NB4 (cell line): Measurements from ENCODE around the gene KCNS3.

Source experiments
- DNase-seq: peaks from one replicate; pipeline ENCODE4 v3.0.0; 2010; ENCODE audit warnings: low read depth
- H3K4me3 ChIP-seq: one replicate; pipeline ENCODE4 v1.5.1; 2011; ENCODE audit warnings: mild to moderate bottlenecking, low read depth, low read length, moderate library complexity
- MYC ChIP-seq: IDR thresholded peaks from 2 replicates; pipeline ENCODE4 v1.6.1; 2011; ENCODE audit warnings: low read depth, low read length
- POLR2A ChIP-seq: IDR thresholded peaks from 2 replicates; pipeline ENCODE4 v1.6.1; 2011; ENCODE audit warnings: mild to moderate bottlenecking; ENCODE audit not compliant: insufficient read length; ENCODE audit errors: extremely low read depth
- TF ChIP-seq, protein P1 (sequence below): IDR thresholded peaks from one replicate; pipeline ENCODE4 v1.5.1; 2012; ENCODE audit warnings: low read depth, low read length
- TF ChIP-seq, protein P2 (sequence below): IDR thresholded peaks from 2 replicates; pipeline ENCODE4 v1.6.1; 2011; ENCODE audit warnings: low read depth, low read length

The KCNS3 gene

DNA sequence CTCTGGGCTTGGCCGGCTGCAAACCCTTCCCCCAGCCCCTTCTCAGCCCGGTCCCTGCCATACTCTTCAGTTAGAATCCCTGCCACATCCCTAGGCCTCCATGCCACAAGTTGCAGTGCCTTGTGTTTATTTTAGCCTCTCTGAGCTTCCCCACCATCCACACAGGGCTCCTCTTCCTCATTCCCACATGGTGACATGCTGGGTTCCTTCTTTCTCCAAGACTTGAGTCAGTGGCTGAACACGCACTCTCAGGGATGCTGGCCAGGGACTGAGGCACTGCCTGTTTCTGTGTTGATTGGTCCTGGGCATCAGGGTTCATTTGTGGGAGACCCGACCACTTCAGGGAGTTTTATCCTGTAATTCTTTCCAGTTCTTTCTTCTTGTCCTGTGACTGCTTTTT is 56.3 kb downstream of the KCNS3 start:
- DNase-seq: no peak
- TF ChIP-seq, protein P1, sequence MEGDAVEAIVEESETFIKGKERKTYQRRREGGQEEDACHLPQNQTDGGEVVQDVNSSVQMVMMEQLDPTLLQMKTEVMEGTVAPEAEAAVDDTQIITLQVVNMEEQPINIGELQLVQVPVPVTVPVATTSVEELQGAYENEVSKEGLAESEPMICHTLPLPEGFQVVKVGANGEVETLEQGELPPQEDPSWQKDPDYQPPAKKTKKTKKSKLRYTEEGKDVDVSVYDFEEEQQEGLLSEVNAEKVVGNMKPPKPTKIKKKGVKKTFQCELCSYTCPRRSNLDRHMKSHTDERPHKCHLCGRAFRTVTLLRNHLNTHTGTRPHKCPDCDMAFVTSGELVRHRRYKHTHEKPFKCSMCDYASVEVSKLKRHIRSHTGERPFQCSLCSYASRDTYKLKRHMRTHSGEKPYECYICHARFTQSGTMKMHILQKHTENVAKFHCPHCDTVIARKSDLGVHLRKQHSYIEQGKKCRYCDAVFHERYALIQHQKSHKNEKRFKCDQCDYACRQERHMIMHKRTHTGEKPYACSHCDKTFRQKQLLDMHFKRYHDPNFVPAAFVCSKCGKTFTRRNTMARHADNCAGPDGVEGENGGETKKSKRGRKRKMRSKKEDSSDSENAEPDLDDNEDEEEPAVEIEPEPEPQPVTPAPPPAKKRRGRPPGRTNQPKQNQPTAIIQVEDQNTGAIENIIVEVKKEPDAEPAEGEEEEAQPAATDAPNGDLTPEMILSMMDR: no peak
- TF ChIP-seq MYC (no peak), POLR2A (no peak)
- TF ChIP-seq, protein P2, sequence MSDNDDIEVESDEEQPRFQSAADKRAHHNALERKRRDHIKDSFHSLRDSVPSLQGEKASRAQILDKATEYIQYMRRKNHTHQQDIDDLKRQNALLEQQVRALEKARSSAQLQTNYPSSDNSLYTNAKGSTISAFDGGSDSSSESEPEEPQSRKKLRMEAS: no peak
- no peak overlapping the region for H3K4me3 ChIP-seq

DNA sequence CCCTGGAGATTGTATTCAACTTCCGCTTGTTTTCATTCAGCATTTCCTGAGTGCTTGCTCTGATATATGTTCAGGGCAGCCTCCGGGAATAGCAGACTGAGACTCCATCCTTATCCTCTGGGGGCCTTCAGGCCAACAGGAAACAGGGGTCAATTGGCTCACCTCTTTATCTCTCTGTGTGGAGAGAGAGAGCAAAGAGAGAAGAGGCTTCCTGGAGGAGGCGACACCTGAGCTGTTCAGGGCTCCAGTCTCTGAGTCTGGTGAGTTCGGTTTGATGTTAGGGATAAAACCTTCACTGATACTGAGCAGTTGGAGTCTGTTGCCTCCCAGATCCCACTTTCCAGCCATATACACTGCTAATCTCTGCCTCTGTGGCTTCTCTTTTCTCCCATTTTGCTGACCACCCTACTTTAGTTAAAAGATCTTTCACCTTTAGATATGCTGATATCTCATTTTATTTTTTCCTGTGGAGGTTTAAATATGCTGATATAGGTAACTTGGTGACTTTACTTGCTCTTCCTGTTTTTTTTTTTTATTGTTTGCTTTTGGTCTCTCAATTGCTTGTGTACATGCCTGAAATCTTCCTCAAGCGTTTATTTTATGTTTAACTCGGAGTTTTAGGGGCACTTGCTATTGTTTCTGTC is 56.9 kb downstream of the KCNS3 start:
- no peak overlapping the region for H3K4me3 ChIP-seq
- TF ChIP-seq, protein P1: no peak
- TF ChIP-seq MYC (no peak), POLR2A (no peak)
- TF ChIP-seq, protein P2: no peak
- DNase-seq: no peak

DNA sequence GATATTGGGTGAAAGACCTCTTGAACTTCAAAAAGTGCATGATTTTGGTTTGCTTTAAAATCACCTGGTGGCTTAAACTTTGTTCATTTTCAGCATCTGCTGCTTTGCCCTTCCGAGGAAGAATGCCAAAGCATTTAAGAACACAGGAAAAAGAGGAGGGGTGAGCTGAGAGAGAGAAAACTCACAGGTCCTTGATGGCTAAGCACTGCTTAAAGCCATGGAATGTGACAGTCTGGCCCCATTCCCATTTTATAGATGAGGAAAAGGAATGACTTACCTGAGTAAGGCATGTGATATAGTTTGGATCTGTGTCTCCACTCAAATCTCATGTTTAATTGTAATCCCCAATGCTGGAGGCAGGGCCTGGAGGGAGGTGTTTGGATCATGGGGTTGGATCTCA is 58.1 kb downstream of the KCNS3 start:
- no peak for DNase-seq
- TF ChIP-seq POLR2A (no peak), MYC (no peak)
- TF ChIP-seq, protein P2: no peak
- TF ChIP-seq, protein P1: no peak

DNA sequence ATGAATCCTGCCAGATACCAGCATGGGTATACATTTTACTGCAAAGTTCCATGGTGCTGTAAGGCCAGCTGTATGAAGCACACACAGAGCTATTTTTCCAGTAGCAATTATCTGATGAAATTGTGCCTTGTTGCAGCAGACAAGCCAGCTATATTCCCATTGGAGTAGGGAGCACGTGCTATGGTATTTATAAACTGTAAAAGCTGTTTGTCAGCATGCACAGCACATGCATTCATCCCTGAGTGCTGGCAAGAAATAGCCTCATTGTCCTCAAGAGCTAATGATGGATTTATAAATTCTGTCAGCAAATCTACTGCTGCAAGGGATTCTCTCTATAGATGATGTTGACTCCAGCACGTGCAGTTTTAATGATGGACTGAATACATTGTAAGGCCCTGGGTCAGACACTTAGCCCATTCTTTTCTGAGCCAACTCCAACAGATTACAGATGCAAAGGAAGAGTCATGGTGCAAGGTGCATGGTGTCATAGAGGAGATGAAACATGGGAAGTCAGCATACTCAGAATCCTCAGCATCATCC is 61.7 kb downstream of the KCNS3 start:
- H3K4me3 ChIP-seq: no peak overlapping the region
- DNase-seq: no peak
- TF ChIP-seq, protein P2: no peak
- TF ChIP-seq, protein P1: no peak
- TF ChIP-seq MYC (no peak), POLR2A (no peak)

More for the DNA sequence above, 58.1 kb downstream of the KCNS3 start:
- H3K4me3 ChIP-seq: no peak overlapping the region

DNA sequence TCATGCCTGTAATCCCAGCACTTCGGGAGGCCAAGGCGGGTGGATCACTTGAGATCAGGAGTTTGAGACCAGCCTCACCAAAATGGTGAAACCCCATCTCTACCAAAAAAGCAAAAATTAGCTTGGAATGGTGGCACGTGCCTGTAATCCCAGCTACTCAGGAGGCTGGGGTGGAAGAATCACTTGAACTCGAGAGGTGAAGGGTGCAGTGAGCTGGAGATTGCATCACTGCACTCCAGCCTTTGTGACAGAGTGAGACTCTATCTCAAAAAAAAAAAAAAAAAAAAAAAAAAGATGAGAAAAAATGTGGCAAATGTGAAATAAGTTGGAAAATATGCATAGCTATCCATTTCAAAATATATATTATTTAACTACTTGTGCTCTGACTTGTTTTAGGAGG is 65.0 kb downstream of the KCNS3 start:
- TF ChIP-seq, protein P2: no peak
- no peak for DNase-seq
- no peak overlapping the region for H3K4me3 ChIP-seq

DNA sequence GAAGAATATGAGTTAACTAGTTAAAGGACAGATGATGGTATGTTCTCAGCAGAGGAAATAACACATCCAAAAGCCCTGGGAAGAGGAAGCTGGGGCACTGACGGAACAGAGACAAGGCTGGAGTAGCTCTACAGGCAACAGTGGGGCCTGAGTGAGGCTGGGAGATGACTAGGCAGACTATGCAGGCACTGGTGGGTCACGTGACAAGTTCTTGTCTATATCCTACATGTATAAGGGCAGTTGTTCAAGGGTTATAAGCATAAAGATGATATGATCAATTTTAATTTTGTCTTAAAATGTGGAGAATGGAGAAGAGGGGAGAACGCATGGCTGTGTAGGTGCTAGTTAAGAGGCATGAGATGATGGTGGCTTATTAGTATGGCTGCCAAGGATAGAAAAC is 68.6 kb downstream of the KCNS3 start:
- DNase-seq: no peak
- TF ChIP-seq MYC: no peak
- TF ChIP-seq, protein P2: no peak
- TF ChIP-seq, protein P1: no peak
- TF ChIP-seq POLR2A: no peak
- no peak overlapping the region for H3K4me3 ChIP-seq
